ENCODE results near the gene SYAP1.

SYAP1 gene

GRCh38 chrX:16786791-16787735 is 67.7 kb downstream of the SYAP1 start:
- no peak for DNase-seq (ENCODE audit: low read depth)
- TF ChIP-seq CTCF (IDR thresholded peaks at IDR 0.05; ENCODE audit: control insufficient read depth, extremely low read depth, insufficient read depth), result no peak
- H3K4me3 ChIP-seq (ENCODE audit: low read depth, low read length), result peak overlapping the region; percentile 72

GRCh38 chrX:16788477-16788876 is 69.1 kb downstream of the SYAP1 start:
- no peak for DNase-seq (ENCODE audit: low read depth)
- no peak for TF ChIP-seq CTCF (IDR thresholded peaks at IDR 0.05; ENCODE audit: control insufficient read depth, extremely low read depth, insufficient read depth)
- H3K4me3 ChIP-seq (ENCODE audit: low read depth, low read length), result no peak overlapping the region

GRCh38 chrX:16796298-16796697 is 76.9 kb downstream of the SYAP1 start:
- no peak overlapping the region for H3K4me3 ChIP-seq (ENCODE audit: low read depth, low read length)
- no peak for DNase-seq (ENCODE audit: low read depth)
- no peak for TF ChIP-seq CTCF (IDR thresholded peaks at IDR 0.05; ENCODE audit: control insufficient read depth, extremely low read depth, insufficient read depth)

- TF ChIP-seq CTCF (IDR thresholded peaks at IDR 0.05; ENCODE audit: control insufficient read depth, extremely low read depth, insufficient read depth), result no peak
- H3K4me3 ChIP-seq (ENCODE audit: low read depth, low read length), result no peak overlapping the region
- DNase-seq (ENCODE audit: low read depth), result no peak
Measured at GRCh38 chrX:16797358-16797757, 77.9 kb downstream of the SYAP1 start.

DNA sequence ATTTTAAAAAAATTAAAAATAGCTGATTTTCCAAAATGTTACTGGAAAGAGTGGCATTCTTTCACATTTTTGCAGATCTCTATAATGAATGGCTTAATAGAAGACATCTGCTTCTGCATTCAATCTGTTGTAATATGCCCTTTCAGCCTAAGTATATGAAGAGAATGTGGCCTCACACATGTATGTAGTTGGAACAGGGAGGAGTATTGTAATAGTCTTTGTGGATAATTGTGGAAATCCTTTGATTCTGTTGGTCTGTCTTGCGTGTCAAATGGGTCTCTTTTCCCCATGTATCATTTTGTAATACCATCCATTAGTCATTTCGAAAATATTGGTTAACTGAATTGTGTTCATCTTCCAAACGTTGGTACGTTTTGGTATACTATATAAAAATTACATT is 78.4 kb downstream of the SYAP1 start:
- TF ChIP-seq CTCF (IDR thresholded peaks at IDR 0.05; ENCODE audit: control insufficient read depth, extremely low read depth, insufficient read depth), result no peak
- no peak overlapping the region for H3K4me3 ChIP-seq (ENCODE audit: low read depth, low read length)
- DNase-seq (ENCODE audit: low read depth), result no peak

DNA sequence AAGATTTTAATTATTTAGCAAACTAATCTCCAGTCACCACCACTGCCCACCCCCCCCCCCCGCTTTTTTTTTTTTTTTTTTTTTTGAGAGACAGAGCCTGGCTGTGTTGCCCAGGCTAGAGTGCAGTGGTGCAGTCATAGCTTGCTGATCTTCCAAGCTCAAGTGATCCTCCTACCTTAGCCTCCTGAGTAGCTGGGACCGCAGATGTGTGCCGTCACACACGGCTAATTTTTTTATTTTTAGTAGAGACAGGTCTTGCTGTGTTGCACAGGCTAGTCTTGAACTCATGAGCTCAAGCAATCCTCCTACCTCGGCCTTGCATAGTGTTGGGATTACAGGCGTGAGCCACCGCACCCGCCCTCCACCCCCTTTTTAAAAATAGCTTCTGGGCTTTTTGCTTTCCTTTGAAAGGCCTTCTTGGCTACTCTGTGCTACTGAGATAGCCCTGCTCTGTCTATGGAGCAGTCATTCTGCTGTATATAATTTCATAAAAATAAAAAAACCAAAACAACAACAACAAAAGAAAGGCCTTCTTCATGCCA is 85.6 kb downstream of the SYAP1 start:
- no peak for TF ChIP-seq CTCF (IDR thresholded peaks at IDR 0.05; ENCODE audit: control insufficient read depth, extremely low read depth, insufficient read depth)
- DNase-seq (ENCODE audit: low read depth), result no peak
- no peak overlapping the region for H3K4me3 ChIP-seq (ENCODE audit: low read depth, low read length)

All from LNCaP clone FGC (cell line).